Right hindlimb (tissue), 1 donor: ENCODE measurements around the gene EIF5A2.
"Not testable (repeated sequence)": the region's sequence is repeated elsewhere in the genome, so short reads cannot be mapped to it uniquely, and the experiment has no call there.

Experiments used
- DNase-seq: peaks from one replicate; pipeline ENCODE4 v3.0.0-alpha.2; 2018

EIF5A2 gene

GRCh38 chr3:170896333-170896732, 12.1 kb downstream of the EIF5A2 start:
- DNase-seq, result not testable (repeated sequence)

DNA sequence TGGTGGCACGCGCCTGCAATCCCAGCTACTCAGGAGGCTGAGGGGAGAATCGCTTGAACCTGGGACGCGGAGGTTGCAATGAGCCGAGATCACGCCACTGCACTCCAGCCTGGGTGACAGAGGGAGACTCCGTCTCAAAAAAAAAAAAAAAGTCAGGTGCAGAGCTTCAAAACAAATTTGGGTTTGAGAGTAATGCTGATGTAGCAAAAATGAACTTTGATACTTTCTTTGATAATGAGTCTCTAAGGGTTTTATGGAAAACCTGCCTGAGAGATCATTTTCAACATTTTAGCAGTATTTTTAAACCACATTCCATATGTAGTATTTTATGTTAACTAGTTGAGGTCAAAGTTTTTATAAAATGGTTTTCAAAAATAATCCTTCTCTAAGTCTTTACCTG, 14.5 kb downstream of the EIF5A2 start:
- no peak for DNase-seq

DNA sequence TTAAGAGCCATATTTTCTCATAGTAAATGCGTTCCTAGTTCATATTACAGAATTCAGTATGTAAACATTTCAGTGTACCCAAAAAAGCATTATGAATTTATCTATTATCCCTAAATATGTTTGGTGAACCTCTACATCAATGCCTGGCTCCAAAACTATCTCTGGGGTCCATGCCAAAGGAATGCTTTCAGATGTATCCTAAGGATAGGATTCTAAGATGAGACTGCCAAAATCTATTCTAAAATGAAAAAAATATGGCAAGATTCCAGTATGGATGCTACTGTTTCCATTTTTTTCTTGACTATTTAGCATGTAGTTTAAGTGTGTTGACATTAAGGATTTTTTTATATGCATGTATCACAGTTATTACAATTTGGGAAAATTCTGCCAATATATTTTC, 18.8 kb downstream of the EIF5A2 start:
- peak; percentile 47 for DNase-seq

- no peak for DNase-seq
These were observed 19.3 kb downstream of the EIF5A2 start for GRCh38 chr3:170889132-170889531.

DNA sequence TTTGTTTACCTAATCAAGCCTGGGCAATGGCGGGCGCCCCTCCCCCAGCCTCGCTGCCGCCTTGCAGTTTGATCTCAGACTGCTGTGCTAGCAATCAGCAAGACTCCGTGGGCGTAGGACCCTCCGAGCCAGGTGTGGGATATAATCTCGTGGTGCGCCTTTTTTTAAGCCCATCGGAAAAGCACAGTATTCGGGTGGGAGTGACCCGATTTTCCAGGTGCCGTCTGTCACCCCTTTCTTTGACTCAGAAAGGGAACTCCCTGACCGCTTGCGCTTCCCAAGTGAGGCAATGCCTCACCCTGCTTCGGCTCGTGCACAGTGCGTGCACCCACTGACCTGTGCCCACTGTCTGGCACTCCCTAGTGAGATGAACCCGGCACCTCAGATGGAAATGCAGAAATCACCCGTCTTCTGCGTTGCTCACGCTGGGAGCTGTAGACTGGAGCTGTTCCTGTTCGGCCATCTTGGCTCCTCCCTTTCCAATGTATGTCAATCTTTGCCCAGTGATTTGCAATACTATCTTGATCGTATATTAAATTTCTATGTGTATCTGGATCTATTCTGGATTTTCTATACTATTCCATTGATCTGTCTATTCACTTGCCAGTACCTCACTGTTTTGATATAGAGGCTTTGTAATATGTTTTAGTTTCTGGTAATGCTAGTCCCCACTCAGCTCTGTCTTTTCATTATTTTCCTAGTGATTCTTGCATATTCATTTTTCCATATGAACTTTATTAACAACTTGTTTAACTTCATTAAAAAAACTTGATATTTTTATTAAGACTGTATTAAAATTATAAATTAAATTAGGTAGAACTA, 24.1 kb downstream of the EIF5A2 start:
- DNase-seq, result not testable (repeated sequence)

DNA sequence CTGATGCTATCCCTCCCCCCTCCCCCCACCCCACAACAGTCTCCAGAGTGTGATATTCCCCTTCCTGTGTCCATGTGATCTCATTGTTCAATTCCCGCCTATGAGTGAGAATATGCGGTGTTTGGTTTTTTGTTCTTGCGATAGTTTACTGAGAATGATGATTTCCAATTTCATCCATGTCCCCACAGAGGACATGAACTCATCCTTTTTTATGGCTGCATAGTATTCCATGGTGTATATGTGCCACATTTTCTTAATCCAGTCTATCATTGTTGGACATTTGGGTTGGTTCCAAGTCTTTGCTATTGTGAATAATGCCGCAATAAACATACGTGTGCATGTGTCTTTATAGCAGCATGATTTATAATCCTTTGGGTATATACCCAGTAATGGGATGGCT, 29.7 kb downstream of the EIF5A2 start:
- not testable (repeated sequence) for DNase-seq

- DNase-seq, result not testable (repeated sequence)
These were observed 31.1 kb downstream of the EIF5A2 start for GRCh38 chr3:170877311-170877710.

- DNase-seq, result no peak
These were observed 31.9 kb downstream of the EIF5A2 start for GRCh38 chr3:170876537-170876936.

GRCh38 chr3:170869645-170870593, 38.5 kb downstream of the EIF5A2 start, which contains the start of gene RPL22L1:
Gene RPL22L1, minus strand, starts transcription at chr3:170870195. Its CDS starts 28 bp downstream, at chr3:170870167.
- DNase-seq, result peak; percentile 96

DNA sequence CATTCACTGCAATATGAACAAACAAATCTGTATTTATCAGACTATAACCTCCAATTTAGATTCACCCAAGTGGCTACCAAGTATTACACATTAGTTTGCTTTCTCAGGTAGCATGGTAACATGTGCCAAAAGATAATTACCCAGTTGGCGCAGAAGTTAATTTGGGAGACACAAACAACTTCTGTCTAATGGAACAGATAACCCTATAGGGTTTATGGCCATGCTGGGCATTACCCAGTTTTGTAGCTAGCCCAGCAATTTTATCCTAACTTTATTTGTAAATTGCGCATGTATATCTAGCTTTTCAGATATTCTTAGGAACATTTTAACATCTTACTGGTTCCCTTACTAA, 39.2 kb downstream of the EIF5A2 start:
- no peak for DNase-seq

DNA sequence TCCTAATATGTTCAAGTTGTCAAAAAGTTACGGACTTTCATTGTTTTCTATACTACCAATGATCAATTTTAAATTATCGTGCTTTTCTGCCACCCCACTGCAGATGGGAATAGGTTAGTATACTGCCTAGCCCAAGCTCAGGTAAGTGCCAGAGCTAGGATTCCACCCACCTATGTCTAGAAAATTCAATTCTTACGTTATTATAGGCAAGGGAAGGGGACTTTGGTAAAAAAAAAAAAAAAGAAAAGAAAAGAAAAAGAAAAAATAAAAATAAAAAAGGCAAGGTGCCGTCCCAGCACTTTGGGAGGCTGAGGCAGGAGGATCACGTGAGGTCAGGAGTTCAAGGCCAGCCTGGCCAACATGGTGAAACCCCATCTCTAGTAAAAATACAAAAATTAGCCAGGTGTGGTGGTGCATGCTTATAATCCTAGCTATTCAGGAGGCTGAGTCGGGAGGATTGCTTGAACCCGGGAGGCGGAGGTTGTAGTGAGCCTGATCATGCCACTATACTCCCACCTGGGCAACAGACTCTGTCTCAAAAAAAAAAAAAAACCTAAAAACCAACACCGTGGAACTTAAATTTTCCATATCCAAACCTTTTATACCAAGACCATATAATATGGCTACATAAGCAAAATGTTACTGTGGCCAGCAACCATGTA, 39.7 kb downstream of the EIF5A2 start:
- DNase-seq, result no peak

DNA sequence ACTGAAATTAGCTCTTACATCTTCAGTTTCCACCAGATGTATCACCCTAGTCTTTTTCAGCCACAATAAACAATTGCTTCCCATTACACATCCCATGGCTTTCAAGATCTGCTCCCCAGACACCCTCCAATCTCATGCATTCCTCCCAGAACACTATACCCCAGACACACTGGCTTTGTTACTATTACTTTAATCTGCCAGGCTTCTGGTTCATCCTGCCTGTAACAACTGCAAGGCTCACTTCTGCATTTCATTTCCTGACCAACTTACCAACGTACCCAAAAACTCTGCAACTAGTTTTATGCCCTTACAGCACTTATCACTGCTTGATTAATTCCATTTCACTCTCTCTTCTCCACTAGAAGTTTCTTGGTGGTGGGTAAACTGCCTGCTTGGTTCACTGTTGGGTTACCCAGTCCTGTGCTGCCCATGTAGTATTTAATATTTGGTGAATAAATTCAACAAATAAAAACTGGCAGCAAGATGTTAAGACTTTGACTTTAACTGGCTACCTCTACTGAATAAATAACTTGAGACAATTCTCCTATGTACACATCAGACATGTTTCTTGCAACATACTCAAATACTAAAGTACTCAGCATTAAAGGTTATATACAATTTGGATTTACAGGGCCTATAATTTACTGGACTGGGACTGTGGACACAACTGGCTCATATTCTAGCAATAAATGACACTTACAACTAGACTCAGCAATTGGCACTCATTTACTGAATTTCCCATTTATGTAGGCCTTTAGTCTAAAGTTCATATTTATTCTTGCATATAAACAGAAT, 41.1 kb downstream of the EIF5A2 start:
- DNase-seq, result no peak

DNA sequence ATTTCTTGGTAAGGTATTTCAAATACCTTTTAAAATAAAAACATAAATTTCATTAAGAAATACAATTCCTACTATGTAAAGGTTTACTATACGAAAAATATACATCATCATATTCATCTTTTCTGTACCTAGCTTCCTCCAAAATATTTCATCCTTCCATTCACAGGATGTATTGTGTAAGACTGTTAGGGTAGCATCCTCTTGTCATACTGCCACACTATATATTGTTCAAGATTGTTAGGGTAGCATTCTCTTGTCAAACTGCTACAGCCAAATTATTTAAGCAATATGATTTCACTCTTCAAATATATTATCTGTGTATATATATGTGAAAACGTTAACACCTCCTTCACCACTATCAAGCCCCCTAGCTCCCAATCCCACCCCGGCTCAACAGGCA, 41.9 kb downstream of the EIF5A2 start:
- no peak for DNase-seq

GRCh38 chr3:170865209-170866094, 43.0 kb downstream of the EIF5A2 start:
- DNase-seq, result no peak

DNA sequence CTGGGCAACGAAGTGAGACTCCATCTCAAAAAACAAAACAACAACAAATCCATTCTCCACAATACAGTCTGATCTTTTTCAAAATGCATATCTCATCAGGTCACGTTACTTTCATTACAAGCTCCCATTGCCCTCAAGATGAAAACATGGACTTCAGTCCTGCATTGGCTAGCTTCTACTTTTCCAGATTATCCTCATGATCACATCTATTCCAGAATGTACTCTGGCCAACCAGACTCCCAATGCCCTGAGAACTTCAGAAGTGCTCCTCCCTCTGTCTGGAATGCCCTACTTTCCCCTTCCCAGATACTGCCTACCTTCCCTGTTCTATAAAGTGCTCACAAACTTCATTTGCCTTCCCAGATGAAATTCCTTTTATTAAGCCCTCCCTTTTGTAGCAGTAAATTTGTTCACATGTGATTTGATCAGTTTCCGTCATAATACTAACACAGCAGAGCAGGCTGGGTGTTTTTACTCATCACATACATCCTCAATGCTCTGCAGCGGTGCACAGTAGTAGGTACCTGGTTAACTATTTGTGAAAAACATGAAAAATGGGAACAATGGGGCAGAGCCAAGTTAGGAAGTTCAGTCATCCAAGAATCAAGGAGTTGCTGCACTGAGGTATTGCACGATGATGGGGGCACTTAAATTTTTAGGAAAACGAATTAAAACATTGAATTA, 43.8 kb downstream of the EIF5A2 start:
- no peak for DNase-seq

- no peak for DNase-seq
These were observed 44.6 kb downstream of the EIF5A2 start for GRCh38 chr3:170863816-170864215.

DNA sequence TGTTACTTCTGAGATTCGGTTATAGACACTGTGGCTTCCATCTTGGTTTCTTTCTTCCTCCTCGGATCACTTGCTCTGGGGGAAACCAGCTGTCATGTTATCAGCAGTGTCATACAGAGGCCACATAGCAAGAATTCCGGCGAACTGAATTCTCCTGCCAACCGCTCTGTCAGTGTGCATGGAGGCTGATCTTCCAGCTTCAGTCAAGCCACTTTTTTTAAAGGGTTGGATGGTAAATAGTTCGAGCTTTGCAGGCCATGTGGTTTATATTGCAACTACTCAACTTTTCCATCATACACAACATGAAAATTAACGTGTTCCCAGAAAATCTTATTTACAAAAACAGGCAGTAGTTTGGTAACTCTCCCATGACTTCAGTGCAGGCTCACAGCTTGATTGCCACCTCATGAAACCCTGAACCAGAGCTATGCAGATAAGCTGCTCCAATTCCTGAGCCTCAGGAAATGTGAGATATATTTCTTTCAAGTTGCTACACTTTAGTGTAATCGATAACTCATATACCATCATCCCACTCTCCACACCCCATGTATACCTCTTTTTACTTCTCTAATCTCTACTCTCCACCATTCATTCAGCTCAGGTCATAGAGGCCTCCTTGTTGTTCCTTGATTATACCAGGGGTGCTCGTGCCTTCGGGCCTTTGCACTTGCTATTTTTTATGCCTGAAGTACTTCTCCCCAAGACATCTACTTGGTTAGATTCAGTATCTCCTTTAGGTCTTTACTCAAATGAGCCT, 45.6 kb downstream of the EIF5A2 start:
- peak; percentile 34 for DNase-seq

- DNase-seq, result no peak
These were observed 49.8 kb downstream of the EIF5A2 start for GRCh38 chr3:170858599-170858998.

DNA sequence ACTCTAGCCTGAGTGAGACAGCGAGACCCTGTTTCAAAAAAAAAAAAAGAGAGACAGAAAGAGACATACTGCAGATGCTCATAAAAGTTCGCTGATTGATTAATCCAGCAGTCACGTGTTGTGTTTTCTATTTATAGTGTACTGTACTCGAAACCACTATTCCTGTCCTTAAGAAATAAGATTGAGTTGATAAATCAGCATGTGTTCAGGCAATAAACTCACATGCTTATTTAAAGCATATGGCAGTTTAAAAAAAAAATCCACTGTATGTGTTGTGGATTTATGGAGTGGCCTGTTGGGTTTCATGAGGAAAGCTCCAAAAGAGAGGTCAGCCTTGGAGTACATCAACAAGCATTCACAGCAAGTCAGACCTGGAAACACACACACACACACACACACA, 56.1 kb downstream of the EIF5A2 start:
- DNase-seq, result no peak
